SK-N-SH treated with all-trans-retinoic acid at 6 μM for 48 hours (cell line): ENCODE data around the gene CCDC152.

Experiments used
- ATAC-seq: fragments of 200-7000 bp; cut with Tn5 transposase; 3 replicates; pipeline ENCODE4 v1.9.1; 2020; ENCODE audit warnings: mild to moderate bottlenecking, moderate library complexity
- ARNTL ChIP-seq: fragments of 450-650 bp; formaldehyde crosslinking; IDR thresholded peaks from 2 replicates; pipeline ENCODE4 v1.5.0; 2020; ENCODE audit warnings: low read depth, mild to moderate bottlenecking, moderate library complexity, borderline replicate concordance
- BACH2 ChIP-seq: fragments of 250-450 bp; sonication (Bioruptor Pico); IDR thresholded peaks from 2 replicates; pipeline ENCODE4 v1.9.0; 2021; ENCODE audit warnings: mild to moderate bottlenecking, borderline replicate concordance
- CSDC2 ChIP-seq: fragments of 250-450 bp; sonication (Bioruptor Pico); IDR thresholded peaks from 2 replicates; pipeline ENCODE4 v1.5.0; 2020; ENCODE audit warnings: mild to moderate bottlenecking, moderate library complexity
- ESRRG ChIP-seq: fragments of 250-450 bp; sonication (Bioruptor Pico); IDR thresholded peaks from 2 replicates; pipeline ENCODE4 v1.6.1; 2021; ENCODE audit warnings: mild to moderate bottlenecking
- GLIS3 ChIP-seq: fragments of 250-450 bp; sonication (Bioruptor Pico); IDR thresholded peaks from 2 replicates; pipeline ENCODE4 v1.5.0; 2020; ENCODE audit warnings: mild to moderate bottlenecking, moderate library complexity
- ISL1 ChIP-seq: fragments of 250-450 bp; sonication (Bioruptor Pico); IDR thresholded peaks from 2 replicates; pipeline ENCODE4 v2.1.2; 2022; ENCODE audit warnings: mild to moderate bottlenecking, moderate library complexity
- OSR1 ChIP-seq: fragments of 250-450 bp; sonication (Bioruptor Pico); IDR thresholded peaks from 2 replicates; pipeline ENCODE4 v1.8.0; 2022; ENCODE audit warnings: moderate library complexity, mild to moderate bottlenecking, inconsistent platforms
- PPARA ChIP-seq: fragments of 250-450 bp; sonication (Bioruptor Pico); IDR thresholded peaks from 2 replicates; pipeline ENCODE4 v1.5.0; 2020; ENCODE audit warnings: mild to moderate bottlenecking, borderline replicate concordance
- RARB ChIP-seq: fragments of 250-450 bp; sonication (Bioruptor Pico); IDR thresholded peaks from 2 replicates; pipeline ENCODE4 v1.8.0; 2021; ENCODE audit warnings: mild to moderate bottlenecking, moderate library complexity
- SNAI2 ChIP-seq: fragments of 250-450 bp; sonication (Bioruptor Pico); IDR thresholded peaks from 2 replicates; pipeline ENCODE4 v1.5.0; 2020; ENCODE audit warnings: mild to moderate bottlenecking, moderate library complexity
- TCF4 ChIP-seq: fragments of 250-450 bp; sonication (Bioruptor Pico); IDR thresholded peaks from 2 replicates; pipeline ENCODE4 v1.8.0; 2021; ENCODE audit warnings: mild to moderate bottlenecking, moderate library complexity, borderline replicate concordance
- TOX ChIP-seq: fragments of 250-450 bp; sonication (Bioruptor Pico); IDR thresholded peaks from 2 replicates; pipeline ENCODE4 v1.8.0; 2021; ENCODE audit warnings: mild to moderate bottlenecking, moderate library complexity, borderline replicate concordance
- ZC3H10 ChIP-seq: fragments of 250-450 bp; sonication (Bioruptor Pico); IDR thresholded peaks from 2 replicates; pipeline ENCODE4 v1.5.1; 2021; ENCODE audit warnings: mild to moderate bottlenecking, moderate library complexity
- ZFP3 ChIP-seq: fragments of 250-450 bp; sonication (Bioruptor Pico); IDR thresholded peaks from 2 replicates; pipeline ENCODE4 v1.5.0; 2020; ENCODE audit warnings: mild to moderate bottlenecking, moderate library complexity
- ZFP30 ChIP-seq: fragments of 450-650 bp; formaldehyde crosslinking; IDR thresholded peaks from 2 replicates; pipeline ENCODE4 v1.5.0; 2022; ENCODE audit warnings: mild to moderate bottlenecking, moderate library complexity
- ZNF565 ChIP-seq: fragments of 450-650 bp; formaldehyde crosslinking; conservative IDR thresholded peaks from 2 replicates; pipeline ENCODE4 v1.5.0; 2020; ENCODE audit warnings: low read depth, mild to moderate bottlenecking, moderate library complexity
- ZNF70 ChIP-seq: fragments of 450-650 bp; formaldehyde crosslinking; IDR thresholded peaks from 2 replicates; pipeline ENCODE4 v1.5.0; 2020; ENCODE audit warnings: mild to moderate bottlenecking, moderate library complexity
- ZNF8 ChIP-seq: fragments of 450-650 bp; formaldehyde crosslinking; IDR thresholded peaks from 2 replicates; pipeline ENCODE4 v1.5.0; 2020; ENCODE audit warnings: mild to moderate bottlenecking, moderate library complexity
- TF ChIP-seq, protein P1 (sequence below): fragments of 250-450 bp; sonication (Bioruptor Pico); IDR thresholded peaks from 2 replicates; pipeline ENCODE4 v1.5.1; 2020; ENCODE audit warnings: low read depth, mild to moderate bottlenecking, moderate library complexity
- TF ChIP-seq, protein P2 (sequence below): fragments of 250-450 bp; sonication (Bioruptor Pico); IDR thresholded peaks from 2 replicates; pipeline ENCODE4 v1.5.1; 2021; ENCODE audit warnings: mild to moderate bottlenecking, moderate library complexity
- TF ChIP-seq, protein P3 (sequence below): fragments of 250-450 bp; sonication (Bioruptor Pico); IDR thresholded peaks from 2 replicates; pipeline ENCODE4 v1.8.0; 2020; ENCODE audit warnings: mild to moderate bottlenecking, moderate library complexity, borderline replicate concordance
- TF ChIP-seq, protein P4 (sequence below): fragments of 250-450 bp; sonication (Bioruptor Pico); IDR thresholded peaks from 2 replicates; pipeline ENCODE4 v1.5.0; 2020; ENCODE audit warnings: mild to moderate bottlenecking, moderate library complexity

CCDC152 gene

DNA sequence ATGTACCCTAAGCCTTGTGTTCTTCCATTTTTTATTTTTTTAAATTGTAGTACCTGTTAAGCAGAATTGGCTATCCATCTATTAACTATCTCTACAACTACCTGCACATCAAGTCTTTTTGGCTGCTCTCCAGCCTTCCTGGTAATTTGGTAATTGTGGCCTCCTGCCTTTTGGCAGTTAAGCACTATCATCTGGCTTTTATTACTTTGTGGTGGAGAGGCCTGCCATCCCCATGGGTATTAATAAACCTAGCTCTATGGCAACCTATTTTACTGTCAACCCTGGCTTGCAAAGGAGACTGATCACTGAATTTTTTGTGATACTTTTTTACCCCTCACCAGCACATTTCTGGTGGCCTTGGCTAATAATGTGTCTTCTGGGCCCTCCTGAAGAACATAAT lies 34.5 kb downstream of the CCDC152 start (continued):
- TF ChIP-seq TOX (CRISPR knock-in tag) (no peak), GLIS3 (no peak), ZNF70 (CRISPR knock-in tag) (no peak), BACH2 (CRISPR knock-in tag) (no peak)
- TF ChIP-seq, protein P1, sequence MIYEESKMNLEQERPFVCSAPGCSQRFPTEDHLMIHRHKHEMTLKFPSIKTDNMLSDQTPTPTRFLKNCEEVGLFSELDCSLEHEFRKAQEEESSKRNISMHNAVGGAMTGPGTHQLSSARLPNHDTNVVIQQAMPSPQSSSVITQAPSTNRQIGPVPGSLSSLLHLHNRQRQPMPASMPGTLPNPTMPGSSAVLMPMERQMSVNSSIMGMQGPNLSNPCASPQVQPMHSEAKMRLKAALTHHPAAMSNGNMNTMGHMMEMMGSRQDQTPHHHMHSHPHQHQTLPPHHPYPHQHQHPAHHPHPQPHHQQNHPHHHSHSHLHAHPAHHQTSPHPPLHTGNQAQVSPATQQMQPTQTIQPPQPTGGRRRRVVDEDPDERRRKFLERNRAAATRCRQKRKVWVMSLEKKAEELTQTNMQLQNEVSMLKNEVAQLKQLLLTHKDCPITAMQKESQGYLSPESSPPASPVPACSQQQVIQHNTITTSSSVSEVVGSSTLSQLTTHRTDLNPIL, result no peak

DNA sequence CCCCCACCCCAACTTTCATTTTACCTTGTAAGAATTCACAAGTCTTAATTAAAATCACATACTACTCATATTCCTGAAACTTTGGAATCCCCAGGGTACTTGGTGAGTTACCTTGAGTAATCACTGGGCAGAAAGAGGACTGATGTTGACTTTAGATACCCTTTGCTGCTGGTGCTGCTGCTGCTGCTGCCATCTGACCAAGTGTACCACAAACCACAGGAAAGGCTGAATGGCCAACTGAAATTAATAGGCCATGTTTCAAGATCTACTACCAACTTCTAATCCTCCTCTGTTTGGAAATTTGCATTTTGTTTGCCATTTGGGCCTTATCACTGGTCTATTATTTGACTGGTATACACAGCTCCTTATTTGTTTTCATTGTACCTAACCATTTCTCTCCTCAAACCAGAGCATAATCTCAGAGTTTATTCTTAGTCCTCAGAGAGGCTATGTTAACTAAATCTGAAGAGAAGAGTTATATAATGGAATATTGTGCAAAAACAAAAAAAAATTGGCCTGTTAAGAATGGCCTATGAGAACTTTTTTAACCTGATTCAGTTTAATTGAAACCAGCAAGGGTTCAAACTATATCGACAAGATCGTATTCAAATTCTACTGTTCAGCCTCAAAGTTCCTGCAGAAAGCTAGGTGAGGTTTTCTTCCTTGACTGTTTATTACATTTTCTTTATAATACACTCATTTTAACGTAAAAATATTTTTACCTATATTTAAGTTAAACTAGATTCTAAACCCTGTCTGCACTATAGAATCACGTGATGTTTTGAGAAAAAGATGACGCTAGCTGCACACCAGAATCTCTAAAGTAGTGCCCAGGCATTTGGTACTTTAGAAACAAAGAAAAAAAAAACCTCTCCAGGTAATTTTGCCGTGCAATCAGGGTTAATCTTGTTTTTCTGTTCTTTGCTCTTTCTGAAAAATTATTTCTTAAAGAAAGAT lies 41.9 kb downstream of the CCDC152 start:
- no peak for ATAC-seq
- TF ChIP-seq ARNTL, result no peak
- no peak for TF ChIP-seq ZNF70 (CRISPR knock-in tag)
- no peak for TF ChIP-seq RARB (CRISPR knock-in tag)
- TF ChIP-seq, protein P2, sequence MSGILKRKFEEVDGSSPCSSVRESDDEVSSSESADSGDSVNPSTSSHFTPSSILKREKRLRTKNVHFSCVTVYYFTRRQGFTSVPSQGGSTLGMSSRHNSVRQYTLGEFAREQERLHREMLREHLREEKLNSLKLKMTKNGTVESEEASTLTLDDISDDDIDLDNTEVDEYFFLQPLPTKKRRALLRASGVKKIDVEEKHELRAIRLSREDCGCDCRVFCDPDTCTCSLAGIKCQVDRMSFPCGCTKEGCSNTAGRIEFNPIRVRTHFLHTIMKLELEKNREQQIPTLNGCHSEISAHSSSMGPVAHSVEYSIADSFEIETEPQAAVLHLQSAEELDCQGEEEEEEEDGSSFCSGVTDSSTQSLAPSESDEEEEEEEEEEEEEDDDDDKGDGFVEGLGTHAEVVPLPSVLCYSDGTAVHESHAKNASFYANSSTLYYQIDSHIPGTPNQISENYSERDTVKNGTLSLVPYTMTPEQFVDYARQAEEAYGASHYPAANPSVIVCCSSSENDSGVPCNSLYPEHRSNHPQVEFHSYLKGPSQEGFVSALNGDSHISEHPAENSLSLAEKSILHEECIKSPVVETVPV (CRISPR knock-in tag), result no peak
- no peak for TF ChIP-seq TCF4 (CRISPR knock-in tag)
- TF ChIP-seq, protein P3, sequence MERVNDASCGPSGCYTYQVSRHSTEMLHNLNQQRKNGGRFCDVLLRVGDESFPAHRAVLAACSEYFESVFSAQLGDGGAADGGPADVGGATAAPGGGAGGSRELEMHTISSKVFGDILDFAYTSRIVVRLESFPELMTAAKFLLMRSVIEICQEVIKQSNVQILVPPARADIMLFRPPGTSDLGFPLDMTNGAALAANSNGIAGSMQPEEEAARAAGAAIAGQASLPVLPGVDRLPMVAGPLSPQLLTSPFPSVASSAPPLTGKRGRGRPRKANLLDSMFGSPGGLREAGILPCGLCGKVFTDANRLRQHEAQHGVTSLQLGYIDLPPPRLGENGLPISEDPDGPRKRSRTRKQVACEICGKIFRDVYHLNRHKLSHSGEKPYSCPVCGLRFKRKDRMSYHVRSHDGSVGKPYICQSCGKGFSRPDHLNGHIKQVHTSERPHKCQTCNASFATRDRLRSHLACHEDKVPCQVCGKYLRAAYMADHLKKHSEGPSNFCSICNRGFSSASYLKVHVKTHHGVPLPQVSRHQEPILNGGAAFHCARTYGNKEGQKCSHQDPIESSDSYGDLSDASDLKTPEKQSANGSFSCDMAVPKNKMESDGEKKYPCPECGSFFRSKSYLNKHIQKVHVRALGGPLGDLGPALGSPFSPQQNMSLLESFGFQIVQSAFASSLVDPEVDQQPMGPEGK, result no peak
- TF ChIP-seq ISL1 (CRISPR knock-in tag), result no peak
- no peak for TF ChIP-seq ZNF565
- TF ChIP-seq ZC3H10 (CRISPR knock-in tag), result no peak
- TF ChIP-seq GLIS3, result no peak
- no peak for TF ChIP-seq OSR1 (CRISPR knock-in tag)
- TF ChIP-seq ESRRG, result no peak
- no peak for TF ChIP-seq PPARA (CRISPR knock-in tag)

DNA sequence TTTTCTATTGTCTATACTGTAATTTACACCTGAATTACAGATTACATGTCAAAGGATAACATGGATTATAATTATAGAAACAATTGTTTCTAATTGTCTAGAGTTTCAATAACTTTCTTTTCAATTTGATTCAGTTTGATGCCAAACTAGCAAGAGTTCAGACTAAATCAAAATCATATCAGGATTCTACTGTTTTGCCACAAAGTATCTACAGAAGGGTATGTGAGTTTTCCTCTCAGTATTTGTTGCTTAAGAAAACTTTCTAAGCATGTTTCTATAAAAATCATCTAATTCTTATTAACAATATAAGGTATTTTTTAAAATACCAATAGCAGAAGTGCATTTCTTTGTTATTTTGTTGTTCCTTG lies 42.6 kb downstream of the CCDC152 start:
- no peak for TF ChIP-seq BACH2 (CRISPR knock-in tag)
- TF ChIP-seq ZNF565, result no peak
- no peak for TF ChIP-seq ZFP30 (CRISPR knock-in tag)
- TF ChIP-seq ZNF70 (CRISPR knock-in tag), result no peak
- no peak for TF ChIP-seq ZFP3 (CRISPR knock-in tag)
- TF ChIP-seq, protein P2 (CRISPR knock-in tag), result no peak
- no peak for TF ChIP-seq RARB (CRISPR knock-in tag)
- TF ChIP-seq TOX (CRISPR knock-in tag), result no peak
- TF ChIP-seq, protein P1, result no peak
- no peak for TF ChIP-seq PPARA (CRISPR knock-in tag)
- no peak for TF ChIP-seq TCF4 (CRISPR knock-in tag)
- ATAC-seq, result no peak

DNA sequence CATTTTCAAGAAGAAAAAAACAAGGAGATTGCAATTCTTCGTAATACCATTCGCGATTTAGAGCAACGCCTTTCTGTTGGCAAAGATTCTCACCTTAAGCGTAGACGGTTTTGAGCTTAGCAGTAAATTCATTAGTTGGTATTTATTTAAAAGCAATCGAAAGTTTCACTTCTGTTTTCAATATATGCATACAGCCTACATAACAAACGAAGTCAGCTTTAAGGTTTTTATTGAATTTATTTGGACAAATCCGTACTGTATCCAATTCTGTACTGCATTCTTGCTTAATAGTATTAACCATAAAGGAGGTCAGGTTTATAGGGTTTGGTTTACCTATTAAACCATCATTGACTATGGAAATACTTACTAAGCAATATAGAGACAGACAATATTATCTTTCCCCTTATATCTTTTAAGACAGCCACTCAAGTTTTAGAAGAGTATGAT lies 43.1 kb downstream of the CCDC152 start:
- ATAC-seq, result no peak
- no peak for TF ChIP-seq SNAI2
- no peak for TF ChIP-seq ARNTL
- TF ChIP-seq GLIS3, result no peak
- TF ChIP-seq, protein P2 (CRISPR knock-in tag), result no peak
- TF ChIP-seq ZFP3 (CRISPR knock-in tag), result no peak
- no peak for TF ChIP-seq CSDC2 (CRISPR knock-in tag)
- TF ChIP-seq, protein P4, sequence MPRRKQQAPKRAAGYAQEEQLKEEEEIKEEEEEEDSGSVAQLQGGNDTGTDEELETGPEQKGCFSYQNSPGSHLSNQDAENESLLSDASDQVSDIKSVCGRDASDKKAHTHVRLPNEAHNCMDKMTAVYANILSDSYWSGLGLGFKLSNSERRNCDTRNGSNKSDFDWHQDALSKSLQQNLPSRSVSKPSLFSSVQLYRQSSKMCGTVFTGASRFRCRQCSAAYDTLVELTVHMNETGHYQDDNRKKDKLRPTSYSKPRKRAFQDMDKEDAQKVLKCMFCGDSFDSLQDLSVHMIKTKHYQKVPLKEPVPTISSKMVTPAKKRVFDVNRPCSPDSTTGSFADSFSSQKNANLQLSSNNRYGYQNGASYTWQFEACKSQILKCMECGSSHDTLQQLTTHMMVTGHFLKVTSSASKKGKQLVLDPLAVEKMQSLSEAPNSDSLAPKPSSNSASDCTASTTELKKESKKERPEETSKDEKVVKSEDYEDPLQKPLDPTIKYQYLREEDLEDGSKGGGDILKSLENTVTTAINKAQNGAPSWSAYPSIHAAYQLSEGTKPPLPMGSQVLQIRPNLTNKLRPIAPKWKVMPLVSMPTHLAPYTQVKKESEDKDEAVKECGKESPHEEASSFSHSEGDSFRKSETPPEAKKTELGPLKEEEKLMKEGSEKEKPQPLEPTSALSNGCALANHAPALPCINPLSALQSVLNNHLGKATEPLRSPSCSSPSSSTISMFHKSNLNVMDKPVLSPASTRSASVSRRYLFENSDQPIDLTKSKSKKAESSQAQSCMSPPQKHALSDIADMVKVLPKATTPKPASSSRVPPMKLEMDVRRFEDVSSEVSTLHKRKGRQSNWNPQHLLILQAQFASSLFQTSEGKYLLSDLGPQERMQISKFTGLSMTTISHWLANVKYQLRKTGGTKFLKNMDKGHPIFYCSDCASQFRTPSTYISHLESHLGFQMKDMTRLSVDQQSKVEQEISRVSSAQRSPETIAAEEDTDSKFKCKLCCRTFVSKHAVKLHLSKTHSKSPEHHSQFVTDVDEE (CRISPR knock-in tag), result no peak
- no peak for TF ChIP-seq ISL1 (CRISPR knock-in tag)
- no peak for TF ChIP-seq RARB (CRISPR knock-in tag)
- TF ChIP-seq ZNF8 (CRISPR knock-in tag), result no peak
